ENCODE results near the gene SMURF2.

The SMURF2 gene

DNA sequence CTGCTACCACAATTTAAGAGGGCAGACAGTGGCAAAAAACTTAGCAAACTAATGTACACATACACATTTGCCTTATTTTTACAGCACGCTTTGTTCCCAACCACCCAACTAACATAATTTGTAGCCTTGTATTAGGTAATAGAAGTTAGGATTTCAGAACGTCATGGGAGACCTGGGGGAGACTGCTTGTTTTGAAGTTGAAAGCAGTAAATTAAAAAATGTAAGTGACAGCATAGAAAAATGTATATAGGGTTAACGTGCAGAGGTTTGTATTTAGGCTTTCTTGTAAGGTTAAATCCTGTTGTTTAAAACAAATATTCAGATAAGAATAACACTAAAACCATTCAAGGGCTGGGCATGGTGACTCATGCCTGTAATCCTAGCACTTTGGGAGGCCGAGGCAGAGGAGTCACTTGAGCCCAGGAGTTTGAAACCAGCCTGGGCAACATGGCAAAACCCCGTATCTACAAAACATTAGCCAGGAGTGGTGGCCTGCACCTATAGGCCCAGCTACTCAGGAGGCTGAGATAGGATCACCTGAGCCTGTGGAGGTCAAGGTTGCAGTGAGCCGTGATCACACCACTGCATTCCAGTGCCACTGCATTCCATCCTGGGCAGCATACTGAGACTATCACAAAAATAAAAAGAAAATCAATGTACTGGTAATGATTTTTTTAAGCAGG is 2.3 kb upstream of the SMURF2 start:
- peak; percentile 28; the same call in 1 of the 2 replicates for TF ChIP-seq TEAD4 (IDR thresholded peaks at IDR 0.05)

DNA sequence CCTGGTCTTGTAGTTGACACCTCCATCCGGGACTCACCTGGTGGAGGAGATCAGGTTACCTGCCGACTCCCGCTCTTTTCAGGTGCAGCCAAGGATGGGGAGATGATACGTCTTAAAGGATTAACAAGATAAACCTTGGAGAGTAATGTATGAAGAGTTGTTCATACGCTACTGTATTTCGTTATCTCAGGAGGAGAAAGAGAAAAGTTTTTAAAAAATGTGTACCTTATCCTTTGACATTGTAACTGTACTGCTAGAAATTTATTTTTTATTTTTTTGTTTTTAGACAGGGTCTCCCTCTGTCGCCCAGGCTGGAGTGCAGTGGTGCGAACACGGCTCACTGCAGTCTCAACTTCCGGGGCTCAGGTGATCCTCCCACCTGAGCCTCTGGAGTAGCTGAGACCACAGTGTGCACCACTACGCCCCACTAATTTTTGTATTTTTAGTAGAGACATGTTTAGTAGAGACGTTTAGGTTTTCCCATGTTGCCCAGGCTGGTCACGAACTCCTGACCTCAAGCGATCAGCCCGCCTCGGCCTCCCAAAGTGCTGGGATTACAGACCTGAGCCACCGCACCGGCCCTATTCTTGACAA is 764 bp upstream of the SMURF2 start:
- TF ChIP-seq YY1 (IDR thresholded peaks at IDR 0.05; ENCODE audit: low read depth) (no peak), CREB1 (IDR thresholded peaks at IDR 0.05; ENCODE audit: low read depth) (no peak), EP300 (IDR thresholded peaks at IDR 0.05; ENCODE audit: borderline replicate concordance) (peak; percentile 37; the same call in 1 of the 2 replicates), TCF12 (IDR thresholded peaks at IDR 0.05; ENCODE audit: low read depth) (no peak; the same call in 1 of the 2 replicates), TEAD4 (IDR thresholded peaks at IDR 0.05) (no peak), NFIC (IDR thresholded peaks at IDR 0.05) (peak; percentile 8; the same call in 1 of the 2 replicates)
- TF ChIP-seq, protein P1, sequence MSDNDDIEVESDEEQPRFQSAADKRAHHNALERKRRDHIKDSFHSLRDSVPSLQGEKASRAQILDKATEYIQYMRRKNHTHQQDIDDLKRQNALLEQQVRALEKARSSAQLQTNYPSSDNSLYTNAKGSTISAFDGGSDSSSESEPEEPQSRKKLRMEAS (IDR thresholded peaks at IDR 0.05) = peak; percentile 96
- TF ChIP-seq, protein P2, sequence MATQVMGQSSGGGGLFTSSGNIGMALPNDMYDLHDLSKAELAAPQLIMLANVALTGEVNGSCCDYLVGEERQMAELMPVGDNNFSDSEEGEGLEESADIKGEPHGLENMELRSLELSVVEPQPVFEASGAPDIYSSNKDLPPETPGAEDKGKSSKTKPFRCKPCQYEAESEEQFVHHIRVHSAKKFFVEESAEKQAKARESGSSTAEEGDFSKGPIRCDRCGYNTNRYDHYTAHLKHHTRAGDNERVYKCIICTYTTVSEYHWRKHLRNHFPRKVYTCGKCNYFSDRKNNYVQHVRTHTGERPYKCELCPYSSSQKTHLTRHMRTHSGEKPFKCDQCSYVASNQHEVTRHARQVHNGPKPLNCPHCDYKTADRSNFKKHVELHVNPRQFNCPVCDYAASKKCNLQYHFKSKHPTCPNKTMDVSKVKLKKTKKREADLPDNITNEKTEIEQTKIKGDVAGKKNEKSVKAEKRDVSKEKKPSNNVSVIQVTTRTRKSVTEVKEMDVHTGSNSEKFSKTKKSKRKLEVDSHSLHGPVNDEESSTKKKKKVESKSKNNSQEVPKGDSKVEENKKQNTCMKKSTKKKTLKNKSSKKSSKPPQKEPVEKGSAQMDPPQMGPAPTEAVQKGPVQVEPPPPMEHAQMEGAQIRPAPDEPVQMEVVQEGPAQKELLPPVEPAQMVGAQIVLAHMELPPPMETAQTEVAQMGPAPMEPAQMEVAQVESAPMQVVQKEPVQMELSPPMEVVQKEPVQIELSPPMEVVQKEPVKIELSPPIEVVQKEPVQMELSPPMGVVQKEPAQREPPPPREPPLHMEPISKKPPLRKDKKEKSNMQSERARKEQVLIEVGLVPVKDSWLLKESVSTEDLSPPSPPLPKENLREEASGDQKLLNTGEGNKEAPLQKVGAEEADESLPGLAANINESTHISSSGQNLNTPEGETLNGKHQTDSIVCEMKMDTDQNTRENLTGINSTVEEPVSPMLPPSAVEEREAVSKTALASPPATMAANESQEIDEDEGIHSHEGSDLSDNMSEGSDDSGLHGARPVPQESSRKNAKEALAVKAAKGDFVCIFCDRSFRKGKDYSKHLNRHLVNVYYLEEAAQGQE (IDR thresholded peaks at IDR 0.05; ENCODE audit: low read depth) = no peak

DNA sequence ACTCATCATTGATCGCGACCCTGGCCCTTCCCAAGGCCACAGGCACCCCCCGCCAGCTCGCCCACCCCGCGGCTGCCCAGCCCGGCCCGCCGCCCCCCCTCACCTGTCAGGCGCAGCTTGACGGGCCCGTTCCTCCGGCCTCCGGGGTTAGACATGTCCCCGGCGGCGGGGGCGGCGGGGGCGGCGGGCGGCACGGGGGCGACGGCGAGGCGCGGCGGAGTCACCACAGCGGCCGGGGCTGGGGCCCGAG is 456 bp downstream of the SMURF2 start:
- TF ChIP-seq EGR1 (IDR thresholded peaks at IDR 0.05) = no peak
- no peak for TF ChIP-seq TAF1 (IDR thresholded peaks at IDR 0.05; ENCODE audit: low read depth)
- no peak; the same call in 1 of the 2 replicates for TF ChIP-seq ZBTB7A (IDR thresholded peaks at IDR 0.05; ENCODE audit: low read depth)
- no peak for TF ChIP-seq TEAD4 (IDR thresholded peaks at IDR 0.05)
- no peak for TF ChIP-seq YY1 (IDR thresholded peaks at IDR 0.05; ENCODE audit: low read depth)
- no peak for TF ChIP-seq CREB1 (IDR thresholded peaks at IDR 0.05; ENCODE audit: low read depth)
- TF ChIP-seq NFIC (IDR thresholded peaks at IDR 0.05) = no peak

DNA sequence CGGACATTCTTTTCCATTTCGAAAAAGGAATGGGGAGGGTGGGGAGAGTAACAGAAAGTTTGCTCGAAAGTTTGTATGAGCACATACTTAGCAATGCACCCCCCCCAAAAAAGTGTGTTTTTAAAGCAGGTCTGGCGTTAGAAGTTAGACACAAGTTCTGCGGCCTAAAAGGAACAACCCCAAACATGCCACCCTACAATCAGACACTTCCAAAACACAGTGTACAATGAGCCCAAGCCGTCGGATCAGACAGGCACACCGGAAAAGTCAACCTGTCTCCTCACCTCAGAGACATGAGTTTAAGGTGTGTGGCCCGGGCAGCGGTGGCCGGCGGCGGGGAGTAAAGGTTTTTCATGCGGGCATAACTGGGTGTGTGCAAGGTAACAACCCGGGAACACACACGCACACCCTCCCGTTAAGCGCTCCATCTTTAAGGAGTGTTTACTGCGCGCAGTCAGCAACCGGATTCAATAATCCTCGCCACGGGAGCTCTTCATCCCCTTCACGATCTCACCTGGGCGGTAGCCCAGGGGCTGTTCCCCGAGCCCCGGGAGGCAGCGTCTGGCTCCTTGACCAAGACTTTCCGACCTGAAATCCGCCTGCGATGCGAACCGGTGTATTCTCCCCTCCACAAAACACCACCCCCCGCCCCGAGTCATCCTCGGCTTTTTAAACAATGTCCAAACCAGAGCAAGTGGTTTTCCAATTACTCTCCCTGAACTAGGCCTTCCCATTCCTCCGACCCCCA is 955 bp downstream of the SMURF2 start:
- peak; percentile 31; the same call in 1 of the 2 replicates for TF ChIP-seq TAF1 (IDR thresholded peaks at IDR 0.05; ENCODE audit: low read depth)

DNA sequence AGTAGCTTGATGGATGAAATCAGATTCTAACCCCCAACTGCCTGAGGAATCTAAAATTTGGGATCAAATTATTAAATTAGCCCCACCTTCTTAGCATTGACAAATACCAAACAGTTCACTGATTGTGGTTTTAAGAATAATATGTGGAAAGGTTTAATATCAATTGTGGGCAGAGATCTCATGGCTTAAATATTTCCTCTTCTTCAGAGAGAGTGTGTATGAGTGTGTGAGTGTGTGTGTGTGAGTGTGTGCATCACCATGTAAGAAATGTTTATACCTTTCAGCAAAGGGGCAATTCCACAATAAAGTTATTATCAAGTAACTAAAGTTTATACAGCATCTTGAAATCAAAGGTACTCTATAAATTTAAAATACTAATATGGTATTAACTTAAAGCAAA is 3.2 kb downstream of the SMURF2 start:
- TF ChIP-seq TAF1 (IDR thresholded peaks at IDR 0.05; ENCODE audit: low read depth) (no peak), EP300 (IDR thresholded peaks at IDR 0.05; ENCODE audit: borderline replicate concordance) (no peak), YY1 (IDR thresholded peaks at IDR 0.05; ENCODE audit: low read depth) (no peak), ZBTB7A (IDR thresholded peaks at IDR 0.05; ENCODE audit: low read depth) (no peak), RAD21 (IDR thresholded peaks at IDR 0.05; ENCODE audit: low read depth) (no peak), CREB1 (IDR thresholded peaks at IDR 0.05; ENCODE audit: low read depth) (no peak), EGR1 (IDR thresholded peaks at IDR 0.05) (no peak)
- TF ChIP-seq, protein P1 (IDR thresholded peaks at IDR 0.05) = no peak

DNA sequence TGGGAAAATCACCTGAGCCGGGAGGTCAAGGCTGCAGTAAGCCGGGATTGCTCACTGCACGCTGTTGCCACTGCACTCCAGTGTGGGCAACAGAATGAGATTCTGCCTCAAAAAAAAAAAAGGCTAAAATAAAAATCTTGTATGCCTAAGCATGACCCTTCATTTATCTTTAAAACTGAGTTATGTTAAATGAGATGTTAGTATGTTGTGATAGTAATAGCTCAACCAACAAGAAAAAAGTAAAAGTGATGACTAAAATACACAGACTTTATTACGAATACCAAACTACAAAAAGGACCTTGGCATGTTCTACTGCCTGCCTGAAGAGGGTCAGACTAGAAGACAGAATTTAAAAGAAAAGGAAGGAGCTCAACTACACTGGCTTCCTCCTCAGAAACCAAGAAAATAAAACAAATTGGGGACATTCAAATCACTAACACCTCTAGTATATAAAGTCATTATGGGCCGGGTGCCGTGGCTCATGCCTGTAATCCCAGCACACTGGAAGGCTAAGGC is 4.4 kb downstream of the SMURF2 start:
- TF ChIP-seq EGR1 (IDR thresholded peaks at IDR 0.05) (no peak), TAF1 (IDR thresholded peaks at IDR 0.05; ENCODE audit: low read depth) (no peak), RAD21 (IDR thresholded peaks at IDR 0.05; ENCODE audit: low read depth) (no peak), EP300 (IDR thresholded peaks at IDR 0.05; ENCODE audit: borderline replicate concordance) (no peak), FOXM1 (IDR thresholded peaks at IDR 0.05; ENCODE audit: borderline replicate concordance, low read depth) (no peak)

DNA sequence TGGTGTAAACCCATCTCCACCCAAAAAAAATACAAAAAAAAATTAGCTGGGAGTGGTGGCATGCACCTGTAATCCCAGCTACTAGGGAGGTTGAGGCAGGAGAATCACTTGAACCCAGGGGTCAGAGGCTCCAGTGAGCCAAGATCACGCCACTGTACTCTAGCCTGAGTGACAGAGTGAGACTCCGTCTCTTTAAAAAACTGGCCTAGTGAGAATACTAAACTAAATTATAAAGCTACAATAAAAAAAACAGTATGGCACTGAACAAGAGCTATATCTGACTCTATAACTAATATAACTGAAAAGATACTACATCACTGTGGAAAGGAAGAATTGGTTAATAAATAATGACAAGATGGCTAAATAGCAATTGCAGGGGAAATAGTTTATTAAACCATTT is 6.4 kb downstream of the SMURF2 start:
- no peak for TF ChIP-seq EP300 (IDR thresholded peaks at IDR 0.05; ENCODE audit: borderline replicate concordance)
- TF ChIP-seq CEBPB (IDR thresholded peaks at IDR 0.05) = no peak
- no peak for TF ChIP-seq NFIC (IDR thresholded peaks at IDR 0.05)
- no peak for TF ChIP-seq TAF1 (IDR thresholded peaks at IDR 0.05; ENCODE audit: low read depth)
- TF ChIP-seq CREB1 (IDR thresholded peaks at IDR 0.05; ENCODE audit: low read depth) = no peak
- TF ChIP-seq, protein P1 (IDR thresholded peaks at IDR 0.05) = no peak
- no peak for TF ChIP-seq EGR1 (IDR thresholded peaks at IDR 0.05)
- no peak for TF ChIP-seq FOXM1 (IDR thresholded peaks at IDR 0.05; ENCODE audit: borderline replicate concordance, low read depth)
- TF ChIP-seq, protein P2 (IDR thresholded peaks at IDR 0.05; ENCODE audit: low read depth) = no peak
- TF ChIP-seq YY1 (IDR thresholded peaks at IDR 0.05; ENCODE audit: low read depth) = no peak
- no peak for TF ChIP-seq TEAD4 (IDR thresholded peaks at IDR 0.05)
- no peak for TF ChIP-seq RAD21 (IDR thresholded peaks at IDR 0.05; ENCODE audit: low read depth)
- TF ChIP-seq ZBTB7A (IDR thresholded peaks at IDR 0.05; ENCODE audit: low read depth) = no peak
- TF ChIP-seq, protein P3, sequence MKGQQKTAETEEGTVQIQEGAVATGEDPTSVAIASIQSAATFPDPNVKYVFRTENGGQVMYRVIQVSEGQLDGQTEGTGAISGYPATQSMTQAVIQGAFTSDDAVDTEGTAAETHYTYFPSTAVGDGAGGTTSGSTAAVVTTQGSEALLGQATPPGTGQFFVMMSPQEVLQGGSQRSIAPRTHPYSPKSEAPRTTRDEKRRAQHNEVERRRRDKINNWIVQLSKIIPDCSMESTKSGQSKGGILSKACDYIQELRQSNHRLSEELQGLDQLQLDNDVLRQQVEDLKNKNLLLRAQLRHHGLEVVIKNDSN (IDR thresholded peaks at IDR 0.05) = no peak
- no peak for TF ChIP-seq TCF12 (IDR thresholded peaks at IDR 0.05; ENCODE audit: low read depth)
